Uterus (tissue), 2 donors: ENCODE measurements around the gene KLK13.

Experiments
- CTCF ChIP-seq, 4 experiments: fragments of 200-600 bp in 2 of 4; fragments of 450-650 bp in 2 of 4; sonication (generic) in 2 of 4; IDR thresholded peaks; one replicate each; pipeline ENCODE4 v1.5.1; 2016 to 2019; ENCODE audit warnings: antibody characterized with exemption in 4 of 4, mild to moderate bottlenecking in 2 of 4, moderate library complexity in 1 of 4
- POLR2A ChIP-seq, 2 donors: fragments of 450-650 bp; IDR thresholded peaks; one replicate each; pipeline ENCODE4 v1.6.1; 2016; ENCODE audit warnings: antibody characterized with exemption in 2 of 2, mild to moderate bottlenecking in 1 of 2, moderate library complexity in 1 of 2

DNA sequence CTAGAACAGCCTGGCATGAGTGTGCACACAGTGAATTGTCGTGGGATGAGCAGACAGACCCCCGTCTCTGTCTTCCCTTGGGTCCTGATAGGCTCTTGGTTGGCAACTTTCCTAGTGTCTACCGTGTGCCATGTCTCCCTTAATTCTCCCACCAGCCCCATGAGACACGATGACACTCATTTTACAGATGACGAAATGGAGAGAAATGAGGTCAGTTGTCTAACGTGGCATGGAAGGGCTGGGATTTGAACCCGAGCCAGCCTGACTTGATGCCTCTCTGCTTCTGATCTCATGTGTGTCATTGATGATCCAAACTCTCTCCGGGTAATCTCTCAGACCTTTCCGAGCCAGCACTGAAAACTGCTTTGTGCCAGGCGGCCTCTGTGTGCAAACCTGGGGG is 26.2 kb upstream of the KLK13 start:
- no peak for TF ChIP-seq POLR2A (IDR thresholded peaks at IDR 0.05)
- no peak for TF ChIP-seq CTCF (IDR thresholded peaks at IDR 0.05)
